DMS53 treated with DMSO at 0.1 percent for 48 hours (cell line): ENCODE measurements around the gene ALDH3B1.

Experiments used
- DNase-seq: peaks from one replicate; lab custom pipeline; 2025; ENCODE audit not compliant: unreplicated experiment; lab: John Stamatoyannopoulos, UW

Gene ALDH3B1

DNA sequence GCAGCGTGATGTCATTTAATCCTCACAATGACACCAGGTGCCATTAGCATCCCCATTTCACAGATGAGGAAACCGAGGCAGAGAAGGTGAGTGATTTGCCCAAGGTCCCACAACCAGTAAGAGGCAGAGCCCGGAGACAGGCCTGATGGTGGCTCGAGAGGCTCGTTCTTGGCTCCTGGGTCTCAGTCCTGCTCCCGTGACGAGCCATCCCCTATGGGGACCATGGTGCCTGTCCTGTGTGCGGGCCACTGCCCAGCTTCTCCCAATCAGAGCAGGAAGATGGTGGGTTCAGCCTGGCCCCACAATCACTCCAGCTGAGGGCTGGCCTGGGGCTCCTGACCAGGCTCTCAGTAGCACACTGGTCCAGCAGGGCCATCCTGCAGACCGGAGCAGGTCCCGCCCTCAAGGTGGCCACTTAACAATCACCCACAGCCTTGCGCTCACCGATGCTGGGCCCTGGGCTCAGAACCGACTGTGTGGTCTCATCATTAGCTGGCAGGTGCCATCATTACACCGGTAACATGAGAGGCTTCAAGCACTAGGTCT is 3.6 kb downstream of the ALDH3B1 start:
- DNase-seq: no peak

GRCh38 chr11:68014157-68014946 is 4.2 kb downstream of the ALDH3B1 start:
- DNase-seq: peak; percentile 17

- DNase-seq: no peak
Observed at GRCh38 chr11:68014947-68015447, 4.9 kb downstream of the ALDH3B1 start.

- DNase-seq: no peak
Observed at GRCh38 chr11:68015467-68015866, 5.3 kb downstream of the ALDH3B1 start.

- DNase-seq: no peak
Observed at GRCh38 chr11:68016161-68016903, 6.2 kb downstream of the ALDH3B1 start.

DNA sequence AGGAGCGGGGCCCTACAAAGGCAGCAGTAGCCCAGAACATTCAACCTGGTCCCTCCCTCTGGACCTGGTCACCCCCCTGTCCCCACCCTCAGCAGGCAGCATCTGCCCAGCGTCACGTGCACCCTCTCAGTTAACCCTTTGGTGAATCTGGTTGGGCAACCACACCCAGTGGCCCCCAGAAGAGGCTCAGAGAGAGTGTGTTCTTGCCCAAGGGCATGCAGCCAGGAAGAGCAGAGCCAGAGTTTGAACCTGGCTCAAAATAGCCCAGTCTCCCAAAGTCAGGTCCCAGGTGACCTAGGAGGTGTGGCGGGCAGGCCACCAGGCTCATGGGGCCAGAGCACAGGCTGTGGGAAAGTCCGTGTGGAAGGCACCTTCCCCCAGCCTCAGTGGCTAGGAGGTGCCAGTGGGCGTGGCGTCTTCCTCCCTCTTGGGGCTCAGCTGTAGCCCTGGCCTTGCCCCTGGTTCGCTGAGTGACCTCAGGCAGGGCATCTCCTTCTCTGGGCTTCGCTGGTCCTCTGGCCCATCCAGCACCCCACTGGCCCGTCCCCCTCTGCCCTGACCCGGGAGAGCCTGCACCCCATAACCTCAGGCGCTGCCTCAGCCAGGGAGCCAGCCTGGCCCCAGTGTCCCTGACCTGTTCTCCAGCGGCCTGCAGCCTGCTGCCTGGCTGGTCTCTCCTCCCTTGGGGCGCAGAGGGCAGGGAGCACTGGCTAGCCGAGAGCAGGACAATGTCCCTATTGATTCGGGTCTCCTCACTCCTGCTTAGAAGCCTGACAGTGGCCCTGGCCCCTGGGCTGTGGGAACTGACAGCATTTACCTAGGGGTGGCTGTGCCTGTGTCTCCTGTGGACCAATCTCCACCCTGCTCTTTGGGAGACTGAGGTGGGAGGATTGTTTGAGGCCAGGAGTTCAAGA is 7.0 kb downstream of the ALDH3B1 start:
- DNase-seq: no peak

GRCh38 chr11:68017980-68018729 is 8.0 kb downstream of the ALDH3B1 start:
- DNase-seq: no peak

- no peak for DNase-seq
Observed at GRCh38 chr11:68018730-68019190, 8.6 kb downstream of the ALDH3B1 start.

DNA sequence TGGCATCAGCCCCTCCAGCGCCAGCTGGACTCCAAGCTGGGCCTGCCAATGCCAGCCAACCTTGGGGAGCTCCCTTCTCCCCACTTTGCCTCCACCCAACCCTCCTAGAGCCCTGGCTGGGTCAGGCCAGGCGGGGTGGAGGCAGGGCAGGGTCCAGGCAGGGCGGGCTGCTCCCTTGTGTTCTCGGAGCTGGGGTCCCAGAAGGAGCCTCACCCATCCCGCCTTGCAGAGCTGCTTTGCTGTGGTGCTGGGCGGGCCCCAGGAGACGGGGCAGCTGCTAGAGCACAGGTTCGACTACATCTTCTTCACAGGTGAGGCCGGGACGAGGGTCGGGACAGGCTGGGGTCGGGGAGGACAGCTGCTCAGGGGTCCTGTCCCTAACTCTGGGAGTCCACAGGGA is 9.4 kb downstream of the ALDH3B1 start:
- no peak for DNase-seq

DNA sequence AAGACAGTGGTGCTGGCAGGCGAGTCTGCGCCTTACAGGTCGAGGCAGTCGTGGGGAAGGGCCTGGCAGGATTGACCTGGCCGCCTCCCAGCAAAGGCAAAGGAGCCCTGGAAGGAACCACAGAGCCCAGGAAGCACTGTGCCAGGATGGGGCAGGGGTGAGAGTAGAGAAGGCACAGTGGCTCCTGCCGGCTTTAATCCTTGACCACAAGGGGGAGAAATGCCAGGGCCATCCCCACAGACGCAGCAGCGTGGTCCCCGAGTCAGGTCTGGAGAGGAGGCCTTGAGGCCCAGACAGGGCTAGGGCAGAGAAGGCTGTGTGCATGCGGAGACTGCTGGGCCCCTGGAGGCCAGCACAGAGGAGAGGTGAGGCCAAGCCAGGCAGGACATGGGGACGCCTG is 10.4 kb downstream of the ALDH3B1 start:
- no peak for DNase-seq

DNA sequence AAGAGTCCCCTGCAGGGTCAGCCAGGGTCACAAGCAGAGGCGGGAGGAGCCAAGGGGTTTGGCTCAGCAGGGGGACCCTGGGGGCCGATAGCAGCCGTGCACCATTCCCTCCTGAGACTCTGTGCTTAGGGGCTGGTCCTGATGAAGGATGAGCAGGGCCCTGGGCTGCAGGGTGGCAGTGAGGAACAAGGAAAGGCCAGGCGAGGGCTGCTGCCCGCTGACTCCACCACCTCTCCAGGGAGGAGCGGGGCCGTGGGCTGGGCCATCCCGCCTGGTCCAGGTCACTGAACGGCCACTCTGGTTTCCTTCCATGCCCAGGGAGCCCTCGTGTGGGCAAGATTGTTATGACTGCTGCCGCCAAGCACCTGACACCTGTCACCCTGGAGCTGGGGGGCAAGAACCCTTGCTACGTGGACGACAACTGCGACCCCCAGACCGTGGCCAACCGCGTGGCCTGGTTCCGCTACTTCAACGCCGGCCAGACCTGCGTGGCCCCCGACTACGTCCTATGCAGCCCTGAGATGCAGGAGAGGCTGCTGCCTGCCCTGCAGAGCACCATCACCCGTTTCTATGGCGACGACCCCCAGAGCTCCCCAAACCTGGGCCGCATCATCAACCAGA is 11.2 kb downstream of the ALDH3B1 start:
- DNase-seq: peak; percentile 61

- no peak for DNase-seq
Observed at GRCh38 chr11:68022531-68022930, 12.4 kb downstream of the ALDH3B1 start.

- DNase-seq: no peak
Observed at GRCh38 chr11:68024508-68024907, 14.4 kb downstream of the ALDH3B1 start.

- no peak for DNase-seq
Observed at GRCh38 chr11:68025047-68025446, 14.9 kb downstream of the ALDH3B1 start.

- peak; percentile 53 for DNase-seq
Observed at GRCh38 chr11:68026391-68027105, 16.4 kb downstream of the ALDH3B1 start.

- DNase-seq: no peak
Observed at GRCh38 chr11:68027667-68028066, 17.5 kb downstream of the ALDH3B1 start.

GRCh38 chr11:68028802-68029545 is 18.8 kb downstream of the ALDH3B1 start:
- no peak for DNase-seq
